ENCODE measurements around the gene AP2S1. TPM values are rescaled to one million over a fixed set of nuclear protein-coding genes. Genes with fewer than 3 reads are reported as not detected.

The AP2S1 gene
- total and polyA plus RNA-seq, 2 experiments from 2014 or later, result 140 to 299 TPM

- TF ChIP-seq ZNF462 (CRISPR knock-in tag; IDR thresholded peaks at IDR 0.05), result no peak
- TF ChIP-seq ZNF114 (CRISPR knock-in tag; IDR thresholded peaks at IDR 0.05), result no peak
- no peak for TF ChIP-seq ETS1 (IDR thresholded peaks at IDR 0.05)
- TF ChIP-seq POLR2AphosphoS5 (IDR thresholded peaks at IDR 0.05; ENCODE audit: low read depth), result no peak
- TF ChIP-seq EZH2 (IDR thresholded peaks at IDR 0.05; ENCODE audit: low read depth, unreplicated experiment), result no peak
- no peak for TF ChIP-seq REST (IDR thresholded peaks at IDR 0.05; ENCODE audit: unreplicated experiment)
These were observed 2.3 kb downstream of the AP2S1 start (continued) for GRCh38 chr19:46848389-46848788.

Data from GM23338 (cell line).